Osteocyte (in vitro differentiated cells): Measurements from ENCODE around the gene ANO4. TPM values are rescaled to one million over a fixed set of nuclear protein-coding genes. Genes with fewer than 3 reads are reported as not detected.

Experiments used
- DNase-seq: peaks from one replicate; pipeline ENCODE4 v3.0.0; 2021; ENCODE audit warnings: mixed read lengths; ENCODE audit not compliant: unreplicated experiment; ENCODE audit errors: extremely low spot score
- H3K27ac Mint-ChIP-seq: one replicate; pipeline ENCODE4 v1.8.0; 2021; ENCODE audit warnings: mild to moderate bottlenecking, mixed read lengths; ENCODE audit not compliant: unreplicated experiment
- H3K27me3 Mint-ChIP-seq: one replicate; pipeline ENCODE4 v1.8.0; 2021; ENCODE audit warnings: mixed read lengths; ENCODE audit not compliant: unreplicated experiment
- H3K36me3 Mint-ChIP-seq: one replicate; pipeline ENCODE4 v1.8.0; 2021; ENCODE audit warnings: mixed read lengths; ENCODE audit not compliant: unreplicated experiment
- H3K4me1 Mint-ChIP-seq: one replicate; pipeline ENCODE4 v1.8.0; 2021; ENCODE audit warnings: mixed read lengths; ENCODE audit not compliant: unreplicated experiment
- H3K4me3 Mint-ChIP-seq: one replicate; pipeline ENCODE4 v1.8.0; 2021; ENCODE audit warnings: mild to moderate bottlenecking, moderate library complexity, mixed read lengths; ENCODE audit not compliant: unreplicated experiment
- H3K9me3 Mint-ChIP-seq: one replicate; pipeline ENCODE4 v1.8.0; 2021; ENCODE audit warnings: mixed read lengths; ENCODE audit not compliant: unreplicated experiment
- CTCF ChIP-seq: fragments of 200-600 bp; sonication (generic); IDR thresholded peaks from 2 replicates; pipeline ENCODE4 v1.5.0; 2021; ENCODE audit warnings: antibody characterized with exemption, mild to moderate bottlenecking, moderate library complexity
- total RNA-seq: library from RNA; stranded (reverse); gene quantifications from 2 replicates; pipeline ENCODE4 v1.2.1, GENCODE V29; 2021

The ANO4 gene
- total RNA-seq, 1 donor from 2014 or later: 0.48 TPM

- Mint-ChIP-seq H3K9me3 (peaks cover 6% of the 10 kb centered on the region), H3K36me3 (no peaks in the 10 kb centered on the region)
- DNase-seq: no peak
Observed at GRCh38 chr12:100904270-100904669, 109.7 kb downstream of the ANO4 start.

GRCh38 chr12:100908501-100908900 lies 113.9 kb downstream of the ANO4 start:
- DNase-seq: no peak
- no peak overlapping the region for H3K27ac Mint-ChIP-seq
- H3K9me3 Mint-ChIP-seq: no peaks in the 10 kb centered on the region
- no peaks in the 10 kb centered on the region for H3K4me1 Mint-ChIP-seq
- no peaks in the 10 kb centered on the region for H3K27me3 Mint-ChIP-seq
- H3K4me3 Mint-ChIP-seq: no peak overlapping the region
- TF ChIP-seq CTCF: no peak
- no peaks in the 10 kb centered on the region for H3K36me3 Mint-ChIP-seq

More at GRCh38 chr12:100904270-100904669, 109.7 kb downstream of the ANO4 start:
- Mint-ChIP-seq H3K27me3 (no peaks in the 10 kb centered on the region), H3K27ac (no peak overlapping the region), H3K4me3 (no peak overlapping the region), H3K4me1 (no peaks in the 10 kb centered on the region)
- TF ChIP-seq CTCF: no peak

GRCh38 chr12:100913872-100914592 lies 119.5 kb downstream of the ANO4 start:
- no peak overlapping the region for H3K27ac Mint-ChIP-seq
- TF ChIP-seq CTCF: no peak
- H3K4me3 Mint-ChIP-seq: no peak overlapping the region
- no peaks in the 10 kb centered on the region for H3K27me3 Mint-ChIP-seq
- no peaks in the 10 kb centered on the region for H3K9me3 Mint-ChIP-seq
- DNase-seq: no peak
- no peaks in the 10 kb centered on the region for H3K36me3 Mint-ChIP-seq
- H3K4me1 Mint-ChIP-seq: no peaks in the 10 kb centered on the region

GRCh38 chr12:100919116-100919515 lies 124.5 kb downstream of the ANO4 start:
- DNase-seq: no peak
- H3K27ac Mint-ChIP-seq: no peak overlapping the region
- TF ChIP-seq CTCF: no peak
- no peaks in the 10 kb centered on the region for H3K36me3 Mint-ChIP-seq
- no peaks in the 10 kb centered on the region for H3K9me3 Mint-ChIP-seq
- H3K4me3 Mint-ChIP-seq: no peak overlapping the region
- H3K27me3 Mint-ChIP-seq: no peaks in the 10 kb centered on the region
- no peaks in the 10 kb centered on the region for H3K4me1 Mint-ChIP-seq

GRCh38 chr12:100920493-100920892 lies 125.9 kb downstream of the ANO4 start:
- Mint-ChIP-seq H3K27ac (no peak overlapping the region), H3K4me1 (no peaks in the 10 kb centered on the region), H3K27me3 (no peaks in the 10 kb centered on the region), H3K9me3 (no peaks in the 10 kb centered on the region), H3K4me3 (no peak overlapping the region), H3K36me3 (no peaks in the 10 kb centered on the region)
- TF ChIP-seq CTCF: no peak
- no peak for DNase-seq
